H9 (cell line): ENCODE data around the gene SH3GL3. TPM values are rescaled to one million over a fixed set of nuclear protein-coding genes. Genes with fewer than 3 reads are reported as not detected.

ENCODE experiments used
- DNase-seq: peaks from one replicate; pipeline ENCODE4 v3.0.0-alpha.2; 2017
- H2AFZ ChIP-seq: one replicate; pipeline ENCODE4 v1.6.1; 2013; ENCODE audit warnings: mild to moderate bottlenecking, low read length, control low read depth, moderate library complexity
- H2AK5ac ChIP-seq: 2 replicates; pipeline ENCODE4 v1.6.1; 2013; ENCODE audit warnings: low read length, control low read depth, mixed read lengths; ENCODE audit not compliant: insufficient read length
- H2BK120ac ChIP-seq: one replicate; pipeline ENCODE4 v1.6.1; 2013; ENCODE audit warnings: low read depth, mild to moderate bottlenecking, low read length, control low read depth, inconsistent platforms; ENCODE audit not compliant: poor library complexity, severe bottlenecking
- H2BK12ac ChIP-seq: 2 replicates; pipeline ENCODE4 v1.6.1; 2013; ENCODE audit warnings: low read length, control low read depth, mixed read lengths, low read depth; ENCODE audit not compliant: insufficient read length
- H2BK15ac ChIP-seq: 2 replicates; pipeline ENCODE4 v1.6.1; 2013; ENCODE audit warnings: low read depth, low read length, control low read depth
- H2BK20ac ChIP-seq: one replicate; pipeline ENCODE4 v1.6.1; 2013; ENCODE audit warnings: low read depth, mild to moderate bottlenecking, low read length, control low read depth, inconsistent platforms; ENCODE audit not compliant: poor library complexity, severe bottlenecking
- H2BK5ac ChIP-seq: 2 replicates; pipeline ENCODE4 v1.6.1; 2013; ENCODE audit warnings: low read length, control low read depth, mixed read lengths; ENCODE audit not compliant: insufficient read length
- H3K14ac ChIP-seq: 2 replicates; pipeline ENCODE4 v1.6.1; 2013; ENCODE audit warnings: low read length, control low read depth; ENCODE audit not compliant: insufficient read depth
- H3K18ac ChIP-seq: 2 replicates; pipeline ENCODE4 v1.6.1; 2013; ENCODE audit warnings: low read depth, mild to moderate bottlenecking, mixed read lengths, low read length, control low read depth; ENCODE audit not compliant: insufficient read length
- H3K23ac ChIP-seq: 2 replicates; pipeline ENCODE4 v1.6.1; 2013; ENCODE audit warnings: low read length, control low read depth, mixed read lengths, low read depth; ENCODE audit not compliant: insufficient read length
- H3K23me2 ChIP-seq: 2 replicates; pipeline ENCODE4 v1.6.1; 2013; ENCODE audit warnings: low read depth, mild to moderate bottlenecking, mixed read lengths, low read length, control low read depth; ENCODE audit not compliant: insufficient read length, poor library complexity, severe bottlenecking
- H3K27ac ChIP-seq: 2 replicates; pipeline ENCODE4 v1.5.1; 2013; ENCODE audit warnings: low read length, control low read depth, mixed read lengths, low read depth; ENCODE audit not compliant: insufficient read length
- H3K27me3 ChIP-seq: 2 replicates; pipeline ENCODE4 v1.6.1; 2013; ENCODE audit warnings: low read length, control low read depth, inconsistent platforms; ENCODE audit not compliant: insufficient read depth
- H3K4ac ChIP-seq: 2 replicates; pipeline ENCODE4 v1.6.1; 2013; ENCODE audit warnings: low read depth, mild to moderate bottlenecking, control low read depth, inconsistent platforms, low read length, moderate library complexity
- H3K4me1 ChIP-seq: 2 replicates; pipeline ENCODE4 v1.6.1; 2013; ENCODE audit warnings: low read length, control low read depth, inconsistent platforms; ENCODE audit not compliant: insufficient read depth
- H3K4me2 ChIP-seq: 2 replicates; pipeline ENCODE4 v1.6.1; 2013; ENCODE audit warnings: low read length, control low read depth, mixed read lengths; ENCODE audit not compliant: insufficient read length, insufficient read depth
- H3K56ac ChIP-seq: 2 replicates; pipeline ENCODE4 v1.6.1; 2013; ENCODE audit warnings: low read depth, mild to moderate bottlenecking, mixed read lengths, low read length, control low read depth; ENCODE audit not compliant: insufficient read length
- H3K79me1 ChIP-seq: 2 replicates; pipeline ENCODE4 v1.6.1; 2013; ENCODE audit warnings: low read depth, mild to moderate bottlenecking, moderate library complexity, low read length, control low read depth, inconsistent platforms; ENCODE audit not compliant: insufficient read depth, poor library complexity, severe bottlenecking
- H3K79me2 ChIP-seq: 2 replicates; pipeline ENCODE4 v1.6.1; 2013; ENCODE audit warnings: low read length, control low read depth, inconsistent platforms; ENCODE audit not compliant: insufficient read depth
- H3K9ac ChIP-seq: 2 replicates; pipeline ENCODE4 v1.6.1; 2013; ENCODE audit warnings: low read length, control low read depth, mixed read lengths; ENCODE audit not compliant: insufficient read length; ENCODE audit errors: extremely low read depth
- H3K9me3 ChIP-seq: one replicate; pipeline ENCODE4 v1.6.1; 2013; ENCODE audit warnings: low read depth, low read length, inconsistent platforms; ENCODE audit not compliant: control insufficient read depth
- H3T11ph ChIP-seq: one replicate; pipeline ENCODE4 v1.6.1; 2013; ENCODE audit warnings: mild to moderate bottlenecking, low read length, control low read depth, inconsistent platforms
- H4K20me1 ChIP-seq: one replicate; pipeline ENCODE4 v1.6.1; 2013; ENCODE audit not compliant: control insufficient read depth, insufficient read length, insufficient read depth
- H4K5ac ChIP-seq: 2 replicates; pipeline ENCODE4 v1.6.1; 2013; ENCODE audit warnings: low read depth, mild to moderate bottlenecking, mixed read lengths, low read length, control low read depth; ENCODE audit not compliant: insufficient read length
- H4K8ac ChIP-seq: replicated peaks from 2 replicates; pipeline ENCODE4 v1.6.1; 2013; ENCODE audit warnings: low read length, control low read depth, mixed read lengths, low read depth; ENCODE audit not compliant: insufficient read length
- H4K91ac ChIP-seq: 2 replicates; pipeline ENCODE4 v1.6.1; 2013; ENCODE audit warnings: low read depth, mild to moderate bottlenecking, moderate library complexity, mixed read lengths, low read length, control low read depth; ENCODE audit not compliant: insufficient read length
- H3K27ac Mint-ChIP-seq, 3 experiments: 2 replicates in 2 of 3; 3 replicates in 1 of 3; pipeline ENCODE4 v1.8.0; 2020 to 2021; ENCODE audit warnings: mixed read lengths in 3 of 3, mild to moderate bottlenecking in 1 of 3, moderate library complexity in 1 of 3
- H3K27me3 Mint-ChIP-seq: 2 replicates; pipeline ENCODE4 v1.8.0; 2021; ENCODE audit warnings: low read depth, mild to moderate bottlenecking, moderate library complexity, mixed read lengths
- H3K36me3 Mint-ChIP-seq, 3 experiments: 2 replicates in 2 of 3; 3 replicates in 1 of 3; pipeline ENCODE4 v1.8.0; 2020 to 2021; ENCODE audit warnings: low read depth in 3 of 3, mixed read lengths in 3 of 3; ENCODE audit not compliant: insufficient read depth in 1 of 3
- H3K4me1 Mint-ChIP-seq, 2 experiments: 2 replicates each; pipeline ENCODE4 v1.8.0; 2020; ENCODE audit warnings: mixed read lengths in 2 of 2
- H3K4me3 Mint-ChIP-seq, 2 experiments: 2 replicates in 1 of 2; 3 replicates in 1 of 2; pipeline ENCODE4 v1.8.0; 2020 to 2021; ENCODE audit warnings: mild to moderate bottlenecking in 2 of 2, mixed read lengths in 2 of 2, moderate library complexity in 1 of 2
- H3K9me3 Mint-ChIP-seq, 2 experiments: 2 replicates in 1 of 2; 3 replicates in 1 of 2; pipeline ENCODE4 v1.8.0; 2020; ENCODE audit warnings: mild to moderate bottlenecking in 2 of 2, mixed read lengths in 2 of 2, moderate library complexity in 1 of 2
- WGBS: extraction: QIAGEN DNeasy Blood & Tissue Kit; methylation state at CpG from one replicate; pipeline ENCODE4 v1.1.7; 2013; ENCODE audit warnings: missing lambda C conversion rate, low lambda C conversion rate, mixed read lengths; ENCODE audit not compliant: insufficient read length; ENCODE audit errors: extremely low coverage; 5-methylcytosine and 5-hydroxymethylcytosine counted together
- total RNA-seq: library from RNA; stranded (reverse); gene quantifications from 2 replicates; pipeline ENCODE4 v1.2.1, GENCODE V29; 2021
- TF ChIP-seq, protein P1 (sequence below): fragments of 200-600 bp; sonication (generic); conservative IDR thresholded peaks from 3 replicates; pipeline ENCODE4 v1.8.0; 2021; ENCODE audit warnings: antibody characterized with exemption, mild to moderate bottlenecking

SH3GL3 gene
- total RNA-seq, 1 experiment from 2014 or later, result 11.2 TPM

DNA sequence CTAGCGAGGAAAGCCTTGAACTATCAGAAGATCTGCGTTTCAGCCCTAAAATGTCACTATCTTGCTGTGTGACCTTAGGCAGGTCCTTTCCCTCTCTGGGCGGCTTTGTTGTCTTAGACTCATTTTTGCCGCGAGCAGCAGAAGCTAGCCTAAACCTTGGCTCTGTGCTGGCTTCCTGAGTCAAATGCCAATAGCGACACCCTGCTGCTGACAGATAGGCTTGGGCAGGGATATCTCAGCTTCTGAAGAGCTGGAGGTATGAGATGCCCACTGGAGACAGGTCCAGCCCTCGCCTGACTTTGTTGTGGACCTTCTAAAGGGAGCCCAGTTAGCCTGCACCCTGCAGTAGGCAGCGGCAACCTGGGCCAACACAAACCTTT lies 208.1 kb downstream of the SH3GL3 start:
- Histone ChIP-seq H2BK5ac (no peak overlapping the region), H4K5ac (no peak overlapping the region), H3K4me1 (no peaks in the 10 kb centered on the region), H2BK15ac (no peak overlapping the region), H3K27me3 (peaks cover 19% of the 10 kb centered on the region; the same call in 1 of the 2 replicates), H4K8ac (no peak overlapping the region), H3K4ac (no peak overlapping the region), H2BK120ac (no peak overlapping the region), H3K14ac (no peak overlapping the region), H3T11ph (no peak overlapping the region), H2AK5ac (no peak overlapping the region), H3K56ac (no peak overlapping the region), H3K9ac (no peak overlapping the region), H3K79me2 (no peaks in the 10 kb centered on the region), H4K20me1 (no peaks in the 10 kb centered on the region), H3K23ac (no peak overlapping the region), H3K79me1 (no peaks in the 10 kb centered on the region), H3K4me2 (peak overlapping the region; percentile 51), H2BK20ac (no peak overlapping the region), H2BK12ac (no peak overlapping the region), H3K9me3 (no peaks in the 10 kb centered on the region), H3K23me2 (peaks cover 7% of the 10 kb centered on the region), H3K27ac (no peak overlapping the region), H4K91ac (no peak overlapping the region), H3K18ac (no peak overlapping the region), H2AFZ (no peak overlapping the region)
- H3K9me3 Mint-ChIP-seq, result no peaks in the 10 kb centered on the region; a peak in 2 of 5 replicates
- H3K36me3 Mint-ChIP-seq, result no peaks in the 10 kb centered on the region
- H3K27ac Mint-ChIP-seq, result no peak overlapping the region
- no peak for DNase-seq
- peak overlapping the region in 1 of 2 experiments; percentile 83; a peak in 3 of 5 replicates for H3K4me3 Mint-ChIP-seq
- TF ChIP-seq, protein P1, sequence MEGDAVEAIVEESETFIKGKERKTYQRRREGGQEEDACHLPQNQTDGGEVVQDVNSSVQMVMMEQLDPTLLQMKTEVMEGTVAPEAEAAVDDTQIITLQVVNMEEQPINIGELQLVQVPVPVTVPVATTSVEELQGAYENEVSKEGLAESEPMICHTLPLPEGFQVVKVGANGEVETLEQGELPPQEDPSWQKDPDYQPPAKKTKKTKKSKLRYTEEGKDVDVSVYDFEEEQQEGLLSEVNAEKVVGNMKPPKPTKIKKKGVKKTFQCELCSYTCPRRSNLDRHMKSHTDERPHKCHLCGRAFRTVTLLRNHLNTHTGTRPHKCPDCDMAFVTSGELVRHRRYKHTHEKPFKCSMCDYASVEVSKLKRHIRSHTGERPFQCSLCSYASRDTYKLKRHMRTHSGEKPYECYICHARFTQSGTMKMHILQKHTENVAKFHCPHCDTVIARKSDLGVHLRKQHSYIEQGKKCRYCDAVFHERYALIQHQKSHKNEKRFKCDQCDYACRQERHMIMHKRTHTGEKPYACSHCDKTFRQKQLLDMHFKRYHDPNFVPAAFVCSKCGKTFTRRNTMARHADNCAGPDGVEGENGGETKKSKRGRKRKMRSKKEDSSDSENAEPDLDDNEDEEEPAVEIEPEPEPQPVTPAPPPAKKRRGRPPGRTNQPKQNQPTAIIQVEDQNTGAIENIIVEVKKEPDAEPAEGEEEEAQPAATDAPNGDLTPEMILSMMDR, result no peak
- peaks cover 65% of the 10 kb centered on the region for H3K27me3 Mint-ChIP-seq
- WGBS, result no CpG with 5 or more reads among the region's 8 CpGs
- H3K4me1 Mint-ChIP-seq, result peaks cover 5 to 13% of the 10 kb centered on the region in 2 experiments; a peak in 2 of 4 replicates
